Tibial artery (tissue), 4 donors: ENCODE data around the gene DHX35.

Experiments
- DNase-seq, 2 donors: peaks; one replicate each; pipeline ENCODE4 v3.0.0-alpha.2; 2019
- H3K27ac ChIP-seq, 2 donors: fragments of 200-600 bp; sonication (generic) in 1 of 2; 1 replicate in 1 of 2; 2 replicates in 1 of 2; pipeline ENCODE4 v1.5.1; 2018 to 2019; ENCODE audit warnings: mild to moderate bottlenecking in 1 of 2
- H3K27me3 ChIP-seq, 2 donors: fragments of 200-600 bp; sonication (generic) in 1 of 2; one replicate each; pipeline versions ENCODE4 v1.5.1 to v1.6.0; 2016 to 2019
- H3K36me3 ChIP-seq, 3 donors: fragments of 200-600 bp; sonication (generic) in 2 of 3; one replicate each; pipeline ENCODE4 v1.5.1; 2016 to 2019; ENCODE audit warnings: mild to moderate bottlenecking in 2 of 3
- H3K4me1 ChIP-seq, 4 donors: fragments of 200-600 bp; sonication (generic) in 2 of 4; 1 replicate in 3 of 4; 2 replicates in 1 of 4; pipeline ENCODE4 v1.5.1; 2016 to 2019
- H3K4me3 ChIP-seq, 2 donors: fragments of 200-600 bp; sonication (generic) in 1 of 2; 1 replicate in 1 of 2; 2 replicates in 1 of 2; pipeline ENCODE4 v1.5.1; 2018 to 2019; ENCODE audit warnings: mild to moderate bottlenecking in 2 of 2
- H3K9me3 ChIP-seq, 3 donors: fragments of 200-600 bp; sonication (generic) in 1 of 3; one replicate each; pipeline ENCODE4 v1.5.1; 2016 to 2019
- intact Hi-C: fragments of 100-400 bp; cut with DNase I; formaldehyde crosslinking; loops from one replicate; pipeline ENCODE4 v1.15.0; 2023; ENCODE audit warnings: low total_unique reads
- TF ChIP-seq, protein P1 (sequence below), 2 experiments: fragments of 200-600 bp in 1 of 2; fragments of 450-650 bp in 1 of 2; IDR thresholded peaks; one replicate each; pipeline ENCODE4 v1.5.1; 2017 to 2019; ENCODE audit warnings: antibody characterized with exemption in 2 of 2, mild to moderate bottlenecking in 1 of 2, moderate library complexity in 1 of 2

The DHX35 gene

DNA sequence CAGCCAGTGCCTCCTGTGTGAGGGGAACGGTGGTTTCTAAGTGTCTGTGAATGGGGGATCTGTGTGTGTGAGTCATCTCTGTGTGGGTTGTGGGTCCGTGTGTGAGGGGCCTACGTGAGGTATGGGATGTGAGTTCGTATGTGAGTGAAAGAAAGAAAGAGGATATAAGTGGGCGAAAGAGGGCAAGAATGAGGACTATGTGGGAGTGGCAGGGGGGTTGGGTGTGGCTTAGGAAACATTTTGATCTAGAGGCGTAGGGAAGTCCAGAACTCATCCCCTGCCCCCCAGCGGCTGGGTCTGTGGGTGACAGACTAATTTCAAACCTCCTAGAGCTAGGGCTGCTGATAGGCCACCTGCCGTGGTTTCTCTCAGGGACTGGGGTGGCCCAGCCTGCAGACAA, 35.5 kb downstream of the DHX35 start:
- TF ChIP-seq, protein P1, sequence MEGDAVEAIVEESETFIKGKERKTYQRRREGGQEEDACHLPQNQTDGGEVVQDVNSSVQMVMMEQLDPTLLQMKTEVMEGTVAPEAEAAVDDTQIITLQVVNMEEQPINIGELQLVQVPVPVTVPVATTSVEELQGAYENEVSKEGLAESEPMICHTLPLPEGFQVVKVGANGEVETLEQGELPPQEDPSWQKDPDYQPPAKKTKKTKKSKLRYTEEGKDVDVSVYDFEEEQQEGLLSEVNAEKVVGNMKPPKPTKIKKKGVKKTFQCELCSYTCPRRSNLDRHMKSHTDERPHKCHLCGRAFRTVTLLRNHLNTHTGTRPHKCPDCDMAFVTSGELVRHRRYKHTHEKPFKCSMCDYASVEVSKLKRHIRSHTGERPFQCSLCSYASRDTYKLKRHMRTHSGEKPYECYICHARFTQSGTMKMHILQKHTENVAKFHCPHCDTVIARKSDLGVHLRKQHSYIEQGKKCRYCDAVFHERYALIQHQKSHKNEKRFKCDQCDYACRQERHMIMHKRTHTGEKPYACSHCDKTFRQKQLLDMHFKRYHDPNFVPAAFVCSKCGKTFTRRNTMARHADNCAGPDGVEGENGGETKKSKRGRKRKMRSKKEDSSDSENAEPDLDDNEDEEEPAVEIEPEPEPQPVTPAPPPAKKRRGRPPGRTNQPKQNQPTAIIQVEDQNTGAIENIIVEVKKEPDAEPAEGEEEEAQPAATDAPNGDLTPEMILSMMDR (IDR thresholded peaks at IDR 0.05) = no peak
- H3K27me3 ChIP-seq = no peaks in the 10 kb centered on the region
- H3K9me3 ChIP-seq = no peaks in the 10 kb centered on the region
- DNase-seq = no peak
- no peaks in the 10 kb centered on the region for H3K4me1 ChIP-seq
- H3K4me3 ChIP-seq = no peak overlapping the region
- H3K36me3 ChIP-seq = peaks cover 45 to 86% (median 71%) of the 10 kb centered on the region in 3 donors
- H3K27ac ChIP-seq = no peak overlapping the region
- intact Hi-C loops = no loop called here

DNA sequence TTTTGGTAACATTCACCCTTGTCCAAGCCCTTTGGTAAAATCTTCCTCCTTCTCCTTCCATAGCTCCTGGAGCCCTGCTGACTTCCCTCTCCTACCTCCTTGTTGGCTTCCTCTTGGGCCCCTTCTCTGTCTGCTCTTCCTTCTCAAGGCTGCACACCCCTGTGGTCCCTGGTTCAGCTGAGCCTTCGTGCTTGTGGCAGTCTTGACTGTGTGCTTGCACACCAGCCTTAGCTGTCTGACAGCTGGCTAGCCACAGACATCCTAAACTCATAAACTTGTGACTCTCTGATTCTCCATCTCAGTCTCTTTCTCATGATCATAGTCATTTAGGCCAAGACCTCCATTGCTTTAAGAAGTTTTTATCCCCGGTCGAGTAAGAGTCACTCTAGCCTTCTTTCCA, 37.1 kb downstream of the DHX35 start:
- intact Hi-C loops = no loop called here
- TF ChIP-seq, protein P1 (IDR thresholded peaks at IDR 0.05) = no peak
- Histone ChIP-seq H3K4me1 (no peaks in the 10 kb centered on the region), H3K27ac (no peak overlapping the region), H3K36me3 (peaks cover 58 to 93% (median 87%) of the 10 kb centered on the region in 3 donors), H3K9me3 (no peaks in the 10 kb centered on the region), H3K27me3 (no peaks in the 10 kb centered on the region), H3K4me3 (no peak overlapping the region)
- DNase-seq = no peak

DNA sequence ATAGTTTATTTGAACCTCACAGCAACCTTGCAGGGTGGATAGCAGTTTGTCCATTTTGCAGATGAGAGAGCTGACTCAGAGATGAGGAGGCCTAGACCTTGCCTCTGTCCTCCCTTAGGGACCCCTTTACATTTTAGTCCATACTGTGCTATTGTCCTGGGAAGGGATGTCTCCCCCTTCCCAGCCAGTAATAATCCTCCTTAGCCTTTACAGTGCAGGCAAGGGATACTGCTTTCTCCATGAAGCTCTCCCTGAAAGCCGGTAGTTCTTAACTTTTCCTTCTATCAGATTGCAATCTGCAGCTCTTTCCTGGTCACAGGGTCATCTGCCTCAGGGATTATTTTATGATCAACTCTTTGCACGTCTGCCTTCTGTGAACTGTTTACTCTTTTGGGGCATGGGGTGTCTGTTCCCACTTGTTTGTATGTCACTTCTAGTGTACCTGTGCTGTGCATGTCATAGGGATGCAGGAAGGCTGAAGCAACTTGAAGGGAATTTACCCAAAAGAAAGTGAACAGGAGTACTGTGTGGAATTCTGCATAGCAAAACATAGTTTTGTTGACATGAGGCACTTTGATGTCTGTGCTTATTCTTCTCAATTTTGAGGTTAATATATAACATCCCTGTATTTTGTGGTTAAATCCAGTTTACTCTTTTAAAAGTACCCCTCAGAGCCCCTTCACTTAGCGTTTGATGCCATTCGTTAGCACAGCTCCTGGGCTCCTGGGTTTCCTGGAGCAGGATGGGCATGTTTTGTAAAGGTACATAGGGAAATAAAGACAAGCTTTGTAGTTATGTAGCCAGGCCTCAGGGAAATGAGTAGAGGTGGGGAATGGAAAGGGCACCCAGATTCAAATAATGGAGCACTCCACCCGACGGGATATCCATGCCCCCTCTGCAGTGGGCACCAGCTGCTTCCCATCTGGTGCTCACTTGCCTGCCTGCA, 38.1 kb downstream of the DHX35 start:
- peaks cover 62 to 97% (median 96%) of the 10 kb centered on the region in 3 donors for H3K36me3 ChIP-seq

DNA sequence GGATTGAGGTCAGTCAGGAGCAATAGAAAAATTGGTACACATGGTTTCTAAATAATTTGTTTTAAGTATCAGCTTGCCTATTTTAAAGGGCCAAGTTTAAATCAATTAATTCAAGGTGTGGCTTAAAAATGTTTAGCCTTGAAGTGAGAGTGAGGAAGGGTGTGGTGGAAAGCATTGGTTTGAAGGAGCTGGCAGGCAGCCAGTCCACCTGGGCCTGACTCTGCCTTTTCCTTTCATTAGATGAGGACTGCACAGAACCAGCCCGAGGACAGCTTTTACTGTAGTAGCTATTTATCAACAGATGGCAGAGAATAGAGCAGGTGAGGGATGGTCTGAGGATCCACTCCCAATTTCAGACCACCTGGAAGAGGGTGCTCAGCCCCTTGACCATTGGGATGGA, 42.4 kb downstream of the DHX35 start:
- DNase-seq = no peak
- H3K4me3 ChIP-seq = no peak overlapping the region
- intact Hi-C loops = no loop called here
- H3K27me3 ChIP-seq = no peaks in the 10 kb centered on the region
- H3K9me3 ChIP-seq = no peaks in the 10 kb centered on the region
- H3K36me3 ChIP-seq = peaks cover 74 to 97% (median 91%) of the 10 kb centered on the region in 3 donors
- TF ChIP-seq, protein P1 (IDR thresholded peaks at IDR 0.05) = no peak
- H3K27ac ChIP-seq = no peak overlapping the region
- H3K4me1 ChIP-seq = no peaks in the 10 kb centered on the region

More for the DNA sequence above, 38.1 kb downstream of the DHX35 start:
- no peak for DNase-seq
- intact Hi-C loops = no loop called here
- TF ChIP-seq, protein P1 (IDR thresholded peaks at IDR 0.05) = no peak
- H3K27me3 ChIP-seq = no peaks in the 10 kb centered on the region
- no peak overlapping the region for H3K27ac ChIP-seq
- H3K9me3 ChIP-seq = no peaks in the 10 kb centered on the region
- no peaks in the 10 kb centered on the region for H3K4me1 ChIP-seq
- no peak overlapping the region for H3K4me3 ChIP-seq

DNA sequence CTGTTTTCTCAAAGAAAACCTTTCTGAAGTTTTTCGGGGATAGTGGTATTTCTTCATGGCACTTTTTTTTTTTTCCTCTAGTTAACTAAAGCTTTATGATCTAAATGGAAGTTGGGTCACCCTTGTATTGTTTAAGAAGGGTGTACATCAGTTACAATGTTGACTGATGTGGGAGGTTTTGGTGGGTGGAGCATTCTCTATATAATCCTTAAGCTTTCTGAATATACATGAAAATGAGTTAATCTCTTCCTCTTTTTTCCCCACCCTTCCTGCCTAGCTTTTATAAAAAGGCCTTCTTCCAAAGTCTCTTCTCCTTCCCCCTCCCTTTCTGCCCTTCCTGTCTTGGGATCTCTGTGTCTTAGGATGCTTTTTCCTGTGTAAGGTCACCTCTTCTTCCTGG, 47.2 kb downstream of the DHX35 start:
- Histone ChIP-seq H3K36me3 (peaks cover 59 to 79% (median 65%) of the 10 kb centered on the region in 3 donors), H3K4me1 (no peaks in the 10 kb centered on the region), H3K4me3 (no peak overlapping the region), H3K27me3 (no peaks in the 10 kb centered on the region), H3K9me3 (no peaks in the 10 kb centered on the region), H3K27ac (no peak overlapping the region)
- TF ChIP-seq, protein P1 (IDR thresholded peaks at IDR 0.05) = no peak
- intact Hi-C loops = no loop called here
- DNase-seq = no peak
